Endodermal cell (in vitro differentiated cells): Measurements from ENCODE around the gene ATF7IP. TPM values are rescaled to one million over a fixed set of nuclear protein-coding genes. Genes with fewer than 3 reads are reported as not detected.
A peak's percentile ranks its signal among the peaks of the same experiment; 100 is the strongest.
"Not testable (repeated sequence)": the region's sequence is repeated elsewhere in the genome, so short reads cannot be mapped to it uniquely, and the experiment has no call there.

Experiments used
- DNase-seq: peaks from one replicate; pipeline ENCODE4 v3.0.0-alpha.2; 2017
- H3K27ac ChIP-seq: 2 replicates; pipeline ENCODE4 v1.5.1; 2013; ENCODE audit warnings: mild to moderate bottlenecking, low read depth, low read length, moderate library complexity
- H3K27me3 ChIP-seq: 2 replicates; pipeline ENCODE4 v1.6.1; 2013; ENCODE audit warnings: mild to moderate bottlenecking, low read length, moderate library complexity; ENCODE audit not compliant: insufficient read depth, control insufficient read depth, poor library complexity, severe bottlenecking
- H3K36me3 ChIP-seq: 2 replicates; pipeline ENCODE4 v1.7.0; 2013; ENCODE audit warnings: mild to moderate bottlenecking, low read length, moderate library complexity; ENCODE audit not compliant: control insufficient read depth, insufficient read depth
- H3K4me1 ChIP-seq: one replicate; pipeline ENCODE4 v1.7.0; 2013; ENCODE audit warnings: low read length; ENCODE audit not compliant: control insufficient read depth, insufficient read depth
- H3K4me3 ChIP-seq: 2 replicates; pipeline ENCODE4 v1.5.1; 2013; ENCODE audit warnings: mild to moderate bottlenecking, low read length, moderate library complexity
- H3K9ac ChIP-seq: 2 replicates; pipeline ENCODE4 v1.6.1; 2013; ENCODE audit warnings: mild to moderate bottlenecking, low read length, moderate library complexity; ENCODE audit not compliant: poor library complexity, severe bottlenecking; ENCODE audit errors: extremely low read depth
- H3K9me3 ChIP-seq: 2 replicates; pipeline ENCODE4 v1.6.1; 2013; ENCODE audit warnings: mild to moderate bottlenecking, low read length, moderate library complexity; ENCODE audit not compliant: control insufficient read depth
- H3K27ac Mint-ChIP-seq: 2 replicates; pipeline ENCODE4 v1.8.0; 2020; ENCODE audit warnings: mixed read lengths
- H3K27me3 Mint-ChIP-seq: 2 replicates; pipeline ENCODE4 v1.8.0; 2021; ENCODE audit warnings: mild to moderate bottlenecking, mixed read lengths; ENCODE audit not compliant: insufficient read depth
- H3K36me3 Mint-ChIP-seq: 2 replicates; pipeline ENCODE4 v1.8.0; 2020; ENCODE audit warnings: low read depth, mixed read lengths
- H3K4me1 Mint-ChIP-seq: 2 replicates; pipeline ENCODE4 v1.8.0; 2020; ENCODE audit warnings: mixed read lengths
- H3K4me3 Mint-ChIP-seq: 2 replicates; pipeline ENCODE4 v1.8.0; 2020; ENCODE audit warnings: mild to moderate bottlenecking, moderate library complexity, mixed read lengths
- H3K9me3 Mint-ChIP-seq: 2 replicates; pipeline ENCODE4 v1.8.0; 2020; ENCODE audit warnings: mild to moderate bottlenecking, mixed read lengths
- WGBS, 2 experiments: methylation state at CpG; one replicate each; pipeline versions ENCODE4 v1.1.5 to v1.1.7; 2013; ENCODE audit warnings: missing lambda C conversion rate in 2 of 2, mixed read lengths in 1 of 2; ENCODE audit not compliant: insufficient coverage in 1 of 2, insufficient read length in 1 of 2; 5-methylcytosine and 5-hydroxymethylcytosine counted together
- total RNA-seq, 2 donors: library from RNA; stranded (reverse); fragmentation: NEBNext Ultra II Directional in 1 of 2; extraction: Animal tissue kit (Norgen Biotek cat#: 25700) in 1 of 2; gene quantifications; 2 replicates in 1 of 2; 3 replicates in 1 of 2; pipeline ENCODE4 v1.2.1, GENCODE V29; 2021
- TF ChIP-seq, protein P1 (sequence below): fragments of 200-600 bp; sonication (generic); conservative IDR thresholded peaks from 2 replicates; pipeline ENCODE4 v1.5.0; 2021; ENCODE audit warnings: antibody characterized with exemption, mild to moderate bottlenecking

ATF7IP gene
- total RNA-seq, 2 donors from 2014 or later, result 174 to 222 TPM

GRCh38 chr12:14400599-14400998, 35.1 kb downstream of the ATF7IP start:
- TF ChIP-seq, protein P1, sequence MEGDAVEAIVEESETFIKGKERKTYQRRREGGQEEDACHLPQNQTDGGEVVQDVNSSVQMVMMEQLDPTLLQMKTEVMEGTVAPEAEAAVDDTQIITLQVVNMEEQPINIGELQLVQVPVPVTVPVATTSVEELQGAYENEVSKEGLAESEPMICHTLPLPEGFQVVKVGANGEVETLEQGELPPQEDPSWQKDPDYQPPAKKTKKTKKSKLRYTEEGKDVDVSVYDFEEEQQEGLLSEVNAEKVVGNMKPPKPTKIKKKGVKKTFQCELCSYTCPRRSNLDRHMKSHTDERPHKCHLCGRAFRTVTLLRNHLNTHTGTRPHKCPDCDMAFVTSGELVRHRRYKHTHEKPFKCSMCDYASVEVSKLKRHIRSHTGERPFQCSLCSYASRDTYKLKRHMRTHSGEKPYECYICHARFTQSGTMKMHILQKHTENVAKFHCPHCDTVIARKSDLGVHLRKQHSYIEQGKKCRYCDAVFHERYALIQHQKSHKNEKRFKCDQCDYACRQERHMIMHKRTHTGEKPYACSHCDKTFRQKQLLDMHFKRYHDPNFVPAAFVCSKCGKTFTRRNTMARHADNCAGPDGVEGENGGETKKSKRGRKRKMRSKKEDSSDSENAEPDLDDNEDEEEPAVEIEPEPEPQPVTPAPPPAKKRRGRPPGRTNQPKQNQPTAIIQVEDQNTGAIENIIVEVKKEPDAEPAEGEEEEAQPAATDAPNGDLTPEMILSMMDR, result no peak
- no peak for DNase-seq
- H3K27ac ChIP-seq, result no peak overlapping the region
- no peaks in the 10 kb centered on the region for H3K4me1 ChIP-seq
- H3K27me3 Mint-ChIP-seq, result no peaks in the 10 kb centered on the region
- H3K4me3 Mint-ChIP-seq, result no peak overlapping the region
- peaks cover 22% of the 10 kb centered on the region for H3K4me1 Mint-ChIP-seq
- no peaks in the 10 kb centered on the region for H3K36me3 ChIP-seq
- peaks cover 19% of the 10 kb centered on the region for H3K9me3 ChIP-seq
- peaks cover 9% of the 10 kb centered on the region for H3K9me3 Mint-ChIP-seq
- peaks cover 38% of the 10 kb centered on the region for H3K36me3 Mint-ChIP-seq
- H3K4me3 ChIP-seq, result no peak overlapping the region
- H3K27me3 ChIP-seq, result no peaks in the 10 kb centered on the region
- H3K9ac ChIP-seq, result no peak overlapping the region
- no CpG with 5 or more reads among the region's 1 CpG for WGBS, 2 experiments
- no peak overlapping the region for H3K27ac Mint-ChIP-seq

DNA sequence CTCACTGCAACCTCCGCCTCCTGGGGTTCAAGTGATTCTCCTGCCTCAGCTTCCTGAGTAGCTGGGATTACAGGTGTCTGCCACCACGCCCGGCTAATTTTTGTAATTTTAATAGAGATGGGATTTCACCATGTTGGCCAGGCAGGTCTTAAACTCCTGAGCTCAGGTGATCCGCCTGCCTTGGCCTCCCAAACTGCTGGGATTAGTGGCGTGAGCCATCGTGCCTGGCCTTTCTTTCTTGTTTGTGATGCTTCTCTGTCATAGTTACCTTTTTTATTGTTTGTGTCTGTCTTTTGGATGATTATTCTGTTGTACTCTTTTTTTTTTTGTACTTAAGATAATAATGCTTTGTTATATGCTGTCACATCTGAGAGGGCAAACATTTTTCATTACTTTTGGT, 35.8 kb downstream of the ATF7IP start:
- H3K9me3 Mint-ChIP-seq, H3K27me3 Mint-ChIP-seq, H3K27ac ChIP-seq, H3K4me3 ChIP-seq, H3K4me3 Mint-ChIP-seq, H3K36me3 ChIP-seq, H3K9ac ChIP-seq, H3K27me3 ChIP-seq, H3K4me1 ChIP-seq, DNase-seq: not testable (repeated sequence)
- Mint-ChIP-seq H3K4me1 (peaks cover 22% of the 10 kb centered on the region), H3K36me3 (peaks cover 39% of the 10 kb centered on the region), H3K27ac (peak overlapping the region; percentile 67)
- WGBS, 2 experiments, result 88 to 97% methylated on average over 3 to 6 of the region's 6 CpGs
- peaks cover 19% of the 10 kb centered on the region for H3K9me3 ChIP-seq

GRCh38 chr12:14402697-14403096, 37.2 kb downstream of the ATF7IP start:
- Histone ChIP-seq H3K9me3 (peaks cover 19% of the 10 kb centered on the region), H3K4me1 (no peaks in the 10 kb centered on the region), H3K27me3 (no peaks in the 10 kb centered on the region), H3K36me3 (no peaks in the 10 kb centered on the region), H3K9ac (no peak overlapping the region), H3K4me3 (no peak overlapping the region), H3K27ac (peak overlapping the region; percentile 49)
- no peak for DNase-seq
- peaks cover 28% of the 10 kb centered on the region for H3K36me3 Mint-ChIP-seq
- no peak overlapping the region for H3K4me3 Mint-ChIP-seq
- TF ChIP-seq, protein P1, result no peak
- peaks cover 6% of the 10 kb centered on the region for H3K9me3 Mint-ChIP-seq
- no peaks in the 10 kb centered on the region for H3K27me3 Mint-ChIP-seq
- peaks cover 22% of the 10 kb centered on the region for H3K4me1 Mint-ChIP-seq
- peak overlapping the region; percentile 48 for H3K27ac Mint-ChIP-seq
- WGBS, 2 experiments, result 68 to 94% methylated on average over 3 to 4 of the region's 4 CpGs

DNA sequence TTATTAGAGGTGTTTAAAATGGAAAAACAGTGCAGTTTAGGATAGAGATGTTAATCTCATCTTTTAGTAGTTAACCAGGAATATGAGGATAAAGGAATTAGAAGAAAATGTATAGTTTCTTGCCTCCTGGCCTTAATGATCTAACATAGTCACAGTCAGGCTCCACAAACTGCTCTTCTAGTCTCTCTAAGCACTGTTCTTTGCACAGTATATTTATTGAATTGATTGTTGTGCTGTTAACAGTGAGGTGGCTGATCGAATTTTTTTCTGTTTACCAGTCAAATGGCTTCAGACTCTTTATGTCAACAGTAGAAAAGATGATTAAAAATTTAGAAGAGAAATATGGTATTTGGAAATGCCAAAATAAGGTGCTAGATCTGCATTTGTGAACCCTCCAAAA, 37.8 kb downstream of the ATF7IP start:
- no peak overlapping the region for H3K4me3 Mint-ChIP-seq
- peaks cover 31% of the 10 kb centered on the region for H3K36me3 Mint-ChIP-seq
- no peak overlapping the region for H3K4me3 ChIP-seq
- no peaks in the 10 kb centered on the region for H3K27me3 ChIP-seq
- H3K36me3 ChIP-seq, result no peaks in the 10 kb centered on the region
- no peaks in the 10 kb centered on the region for H3K4me1 ChIP-seq
- peaks cover 9% of the 10 kb centered on the region for H3K9me3 Mint-ChIP-seq
- WGBS, 2 experiments, result 68 to 100% methylated on average over 1 of the region's 1 CpG
- H3K27ac Mint-ChIP-seq, result peak overlapping the region; percentile 48
- H3K9me3 ChIP-seq, result peaks cover 19% of the 10 kb centered on the region
- peak overlapping the region; percentile 83 for H3K27ac ChIP-seq
- no peaks in the 10 kb centered on the region for H3K27me3 Mint-ChIP-seq
- TF ChIP-seq, protein P1, result no peak
- peaks cover 22% of the 10 kb centered on the region for H3K4me1 Mint-ChIP-seq
- no peak for DNase-seq
- no peak overlapping the region for H3K9ac ChIP-seq
